Subcutaneous adipose tissue (tissue), 4 donors: Measurements from ENCODE around the gene NPHP3. TPM values are rescaled to one million over a fixed set of nuclear protein-coding genes. Genes with fewer than 3 reads are reported as not detected.

Experiments used
- CTCF ChIP-seq: fragments of 450-650 bp; IDR thresholded peaks from one replicate; pipeline ENCODE4 v1.5.1; 2016; ENCODE audit warnings: low read depth, mild to moderate bottlenecking, control low read depth, antibody characterized with exemption, moderate library complexity
- total RNA-seq, 4 donors: library from RNA; depleted of rRNA; stranded (reverse); fragments of >200 nt; gene quantifications; one replicate each; pipeline ENCODE4 v1.1.0, GENCODE V29; 2016

NPHP3 gene
- total RNA-seq, 4 donors from 2014 or later = 45.9 to 73.7 (median 62.3) TPM

GRCh38 chr3:132735589-132735988 is 13.4 kb upstream of the NPHP3 start:
- TF ChIP-seq CTCF = no peak

GRCh38 chr3:132730891-132731580 is 8.8 kb upstream of the NPHP3 start:
- no peak for TF ChIP-seq CTCF

GRCh38 chr3:132726341-132726823 is 4.2 kb upstream of the NPHP3 start:
- TF ChIP-seq CTCF = no peak

GRCh38 chr3:132723024-132723950 is 1.1 kb upstream of the NPHP3 start:
- TF ChIP-seq CTCF = no peak

- no peak for TF ChIP-seq CTCF
These were observed 587 bp downstream of the NPHP3 start for GRCh38 chr3:132721479-132722164.

- no peak for TF ChIP-seq CTCF
These were observed 2.0 kb downstream of the NPHP3 start for GRCh38 chr3:132720228-132720627.
